Loucy (cell line): ENCODE data around the gene GULP1.

Experiments used
- H2AFZ ChIP-seq: fragments of 200-600 bp; sonication (generic); 2 replicates; pipeline ENCODE4 v1.6.0; 2016; ENCODE audit warnings: antibody characterized with exemption, mild to moderate bottlenecking, low read length, moderate library complexity
- H3F3A ChIP-seq: fragments of 200-600 bp; 2 replicates; pipeline ENCODE4 v1.6.0; 2016; ENCODE audit warnings: antibody characterized with exemption, low read depth, mild to moderate bottlenecking
- H3K27me3 ChIP-seq: fragments of 200-600 bp; sonication (generic); 2 replicates; pipeline ENCODE4 v1.6.1; 2014; ENCODE audit warnings: low read length, mild to moderate bottlenecking; ENCODE audit not compliant: insufficient read depth, poor library complexity, severe bottlenecking
- H3K36me3 ChIP-seq: fragments of 200-600 bp; sonication (generic); 2 replicates; pipeline ENCODE4 v1.6.1; 2016; ENCODE audit warnings: low read length; ENCODE audit not compliant: insufficient read depth
- H3K4me1 ChIP-seq: fragments of 200-600 bp; sonication (generic); 2 replicates; pipeline ENCODE4 v1.5.1; 2014; ENCODE audit warnings: low read length, mild to moderate bottlenecking; ENCODE audit not compliant: insufficient read depth, poor library complexity, severe bottlenecking
- H3K4me2 ChIP-seq: fragments of 200-600 bp; sonication (generic); 2 replicates; pipeline ENCODE4 v1.6.0; 2014; ENCODE audit warnings: antibody characterized with exemption, low read length, low read depth, mild to moderate bottlenecking; ENCODE audit not compliant: poor library complexity, severe bottlenecking
- H3K4me3 ChIP-seq: fragments of 200-600 bp; sonication (generic); 2 replicates; pipeline ENCODE4 v1.5.1; 2014; ENCODE audit warnings: low read length, mild to moderate bottlenecking, mixed read lengths; ENCODE audit not compliant: poor library complexity, severe bottlenecking
- H3K79me2 ChIP-seq: fragments of 200-600 bp; sonication (generic); 2 replicates; pipeline ENCODE4 v1.6.1; 2014; ENCODE audit warnings: low read length; ENCODE audit not compliant: insufficient read depth
- H3K9ac ChIP-seq: fragments of 200-600 bp; sonication (generic); 2 replicates; pipeline ENCODE4 v1.6.0; 2014; ENCODE audit warnings: mild to moderate bottlenecking, low read depth, low read length, moderate library complexity; ENCODE audit not compliant: poor library complexity, severe bottlenecking
- H3K9me2 ChIP-seq: fragments of 200-600 bp; sonication (generic); replicated peaks from 2 replicates; pipeline ENCODE4 v1.6.1; 2016; ENCODE audit warnings: low read depth, low read length, mixed read lengths
- H3K9me3 ChIP-seq: fragments of 200-600 bp; sonication (generic); 2 replicates; pipeline ENCODE4 v1.6.1; 2014; ENCODE audit warnings: mild to moderate bottlenecking, antibody characterized with exemption, low read length, low read depth; ENCODE audit not compliant: insufficient read depth
- H4K20me1 ChIP-seq: fragments of 200-600 bp; sonication (generic); 2 replicates; pipeline ENCODE4 v1.6.0; 2014; ENCODE audit warnings: antibody characterized with exemption, low read length, mild to moderate bottlenecking; ENCODE audit not compliant: insufficient read depth, poor library complexity, severe bottlenecking
- EZH2phosphoT487 ChIP-seq: fragments of 200-600 bp; IDR thresholded peaks from 2 replicates; pipeline ENCODE4 v1.6.1; 2018; ENCODE audit warnings: antibody characterized with exemption, mild to moderate bottlenecking, moderate library complexity, borderline replicate concordance
- TF ChIP-seq, protein P1 (sequence below): fragments of 200-600 bp; sonication (generic); conservative IDR thresholded peaks from 2 replicates; pipeline ENCODE4 v1.5.1; 2014; ENCODE audit warnings: mild to moderate bottlenecking, antibody characterized with exemption, low read length

GULP1 gene

DNA sequence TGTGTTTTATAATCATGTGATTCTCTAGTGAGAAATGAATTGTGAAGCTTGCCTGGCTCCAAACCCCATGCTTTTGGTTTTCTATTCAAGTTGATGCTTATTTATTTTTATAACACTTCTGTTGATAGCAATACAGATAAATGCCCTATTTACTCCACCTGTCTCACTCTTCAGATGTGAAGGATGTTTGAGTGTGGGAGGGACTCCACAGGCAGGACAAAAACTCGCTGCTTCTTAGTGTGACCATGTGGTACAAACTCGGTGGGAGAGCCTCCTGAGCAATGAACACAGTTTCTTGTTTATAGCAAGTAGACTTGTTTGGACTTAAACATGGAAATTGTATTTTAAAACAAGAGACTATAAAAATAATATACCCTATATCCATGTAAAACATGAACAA lies 219.7 kb downstream of the GULP1 start:
- H3K27me3 ChIP-seq: no peaks in the 10 kb centered on the region
- H3K79me2 ChIP-seq: no peaks in the 10 kb centered on the region
- TF ChIP-seq EZH2phosphoT487: no peak
- TF ChIP-seq, protein P1, sequence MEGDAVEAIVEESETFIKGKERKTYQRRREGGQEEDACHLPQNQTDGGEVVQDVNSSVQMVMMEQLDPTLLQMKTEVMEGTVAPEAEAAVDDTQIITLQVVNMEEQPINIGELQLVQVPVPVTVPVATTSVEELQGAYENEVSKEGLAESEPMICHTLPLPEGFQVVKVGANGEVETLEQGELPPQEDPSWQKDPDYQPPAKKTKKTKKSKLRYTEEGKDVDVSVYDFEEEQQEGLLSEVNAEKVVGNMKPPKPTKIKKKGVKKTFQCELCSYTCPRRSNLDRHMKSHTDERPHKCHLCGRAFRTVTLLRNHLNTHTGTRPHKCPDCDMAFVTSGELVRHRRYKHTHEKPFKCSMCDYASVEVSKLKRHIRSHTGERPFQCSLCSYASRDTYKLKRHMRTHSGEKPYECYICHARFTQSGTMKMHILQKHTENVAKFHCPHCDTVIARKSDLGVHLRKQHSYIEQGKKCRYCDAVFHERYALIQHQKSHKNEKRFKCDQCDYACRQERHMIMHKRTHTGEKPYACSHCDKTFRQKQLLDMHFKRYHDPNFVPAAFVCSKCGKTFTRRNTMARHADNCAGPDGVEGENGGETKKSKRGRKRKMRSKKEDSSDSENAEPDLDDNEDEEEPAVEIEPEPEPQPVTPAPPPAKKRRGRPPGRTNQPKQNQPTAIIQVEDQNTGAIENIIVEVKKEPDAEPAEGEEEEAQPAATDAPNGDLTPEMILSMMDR: no peak
- no peaks in the 10 kb centered on the region for H3K9me3 ChIP-seq
- H3K4me1 ChIP-seq: no peaks in the 10 kb centered on the region
- H3K4me3 ChIP-seq: no peak overlapping the region
- H3K36me3 ChIP-seq: no peaks in the 10 kb centered on the region
- no peaks in the 10 kb centered on the region for H4K20me1 ChIP-seq
- H3K4me2 ChIP-seq: no peak overlapping the region
- H3K9ac ChIP-seq: no peak overlapping the region
- no peak overlapping the region for H2AFZ ChIP-seq
- no peaks in the 10 kb centered on the region for H3F3A ChIP-seq
- H3K9me2 ChIP-seq: no peaks in the 10 kb centered on the region

DNA sequence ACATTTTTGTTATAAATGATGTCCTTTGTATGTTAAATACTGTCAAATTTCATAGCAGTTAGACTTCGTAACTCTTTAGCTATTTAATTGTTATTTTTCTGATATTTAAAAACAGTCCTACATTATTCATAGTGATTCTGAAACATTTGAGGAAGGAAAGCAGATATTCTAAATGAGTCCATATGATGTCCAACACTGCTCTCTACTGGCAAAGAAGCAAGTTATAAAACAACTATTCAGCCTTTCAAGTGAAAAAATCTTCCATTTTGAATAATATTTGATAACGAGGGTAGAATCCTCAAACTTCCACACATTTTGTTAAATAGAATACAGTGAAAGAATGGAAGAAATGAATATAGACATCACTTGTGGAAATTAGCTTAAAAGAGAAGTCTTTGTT lies 220.8 kb downstream of the GULP1 start:
- H3K9me3 ChIP-seq: no peaks in the 10 kb centered on the region
- H3K9ac ChIP-seq: no peak overlapping the region
- H3K27me3 ChIP-seq: no peaks in the 10 kb centered on the region
- H3K36me3 ChIP-seq: no peaks in the 10 kb centered on the region
- H3K4me3 ChIP-seq: peak overlapping the region; percentile 11
- H3K4me2 ChIP-seq: peak overlapping the region; percentile 38
- no peaks in the 10 kb centered on the region for H3F3A ChIP-seq
- TF ChIP-seq EZH2phosphoT487: no peak
- TF ChIP-seq, protein P1: peak; percentile 80
- peak overlapping the region; percentile 65; the same call in 1 of the 2 replicates for H2AFZ ChIP-seq
- no peaks in the 10 kb centered on the region for H3K79me2 ChIP-seq
- H4K20me1 ChIP-seq: no peaks in the 10 kb centered on the region
- H3K4me1 ChIP-seq: no peaks in the 10 kb centered on the region
- H3K9me2 ChIP-seq: no peaks in the 10 kb centered on the region

DNA sequence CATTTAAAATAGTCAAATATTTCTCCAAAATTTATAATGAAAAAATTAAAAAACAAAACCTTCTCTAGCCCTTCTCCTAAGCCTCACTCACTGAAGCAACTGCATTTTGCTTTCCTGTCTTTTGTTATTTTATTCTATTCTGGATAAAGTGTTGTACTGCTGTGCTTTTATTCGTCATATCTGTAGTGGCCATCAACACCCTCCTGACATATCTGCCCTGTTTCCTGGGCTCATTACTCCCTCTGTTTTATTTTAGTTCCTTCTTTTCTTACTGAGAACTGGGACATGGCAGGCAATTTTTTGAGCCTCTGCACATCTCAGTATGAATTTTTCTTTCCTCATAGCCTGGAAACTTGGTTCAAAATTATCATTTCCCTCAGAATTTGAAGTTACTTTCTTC lies 224.2 kb downstream of the GULP1 start:
- no peak overlapping the region for H2AFZ ChIP-seq
- no peak overlapping the region for H3K4me2 ChIP-seq
- no peaks in the 10 kb centered on the region for H3K36me3 ChIP-seq
- no peaks in the 10 kb centered on the region for H3K4me1 ChIP-seq
- TF ChIP-seq, protein P1: no peak
- H3K9me3 ChIP-seq: no peaks in the 10 kb centered on the region
- no peaks in the 10 kb centered on the region for H4K20me1 ChIP-seq
- H3K9ac ChIP-seq: no peak overlapping the region
- no peak overlapping the region for H3K4me3 ChIP-seq
- H3K9me2 ChIP-seq: no peaks in the 10 kb centered on the region
- H3K79me2 ChIP-seq: no peaks in the 10 kb centered on the region
- H3K27me3 ChIP-seq: no peaks in the 10 kb centered on the region
- no peaks in the 10 kb centered on the region for H3F3A ChIP-seq
